ENCODE results near the gene GSS.

The GSS gene

GRCh38 chr20:34992751-34993417 lies 37.3 kb upstream of the GSS start:
- WGBS, 2 experiments (ENCODE audit: insufficient coverage in 2 of 2), result 96 to 98% methylated on average over 16 to 17 of the region's 20 CpGs
- no peak overlapping the region for H3K27ac ChIP-seq (ENCODE audit: low read depth, low read length, severe bottlenecking)
- peaks cover 47% of the 10 kb centered on the region for H3K36me3 ChIP-seq (ENCODE audit: control insufficient read depth, insufficient read depth, low read length)
- no peaks in the 10 kb centered on the region for H3K4me1 ChIP-seq (ENCODE audit: control insufficient read depth, insufficient read depth, low read length, poor library complexity, severe bottlenecking)
- no peaks in the 10 kb centered on the region for H3K9me3 ChIP-seq (ENCODE audit: control insufficient read depth, low read length)
- H3K4me3 ChIP-seq (ENCODE audit: extremely low read depth, insufficient read depth, low read length, poor library complexity, severe bottlenecking), result no peak overlapping the region

GRCh38 chr20:34990661-34991214 lies 35.1 kb upstream of the GSS start:
- Histone ChIP-seq H3K36me3 (ENCODE audit: control insufficient read depth, insufficient read depth, low read length) (peaks cover 32% of the 10 kb centered on the region), H3K4me1 (ENCODE audit: control insufficient read depth, insufficient read depth, low read length, poor library complexity, severe bottlenecking) (no peaks in the 10 kb centered on the region), H3K9me3 (ENCODE audit: control insufficient read depth, low read length) (no peaks in the 10 kb centered on the region), H3K27ac (ENCODE audit: low read depth, low read length, severe bottlenecking) (no peak overlapping the region), H3K4me3 (ENCODE audit: extremely low read depth, insufficient read depth, low read length, poor library complexity, severe bottlenecking) (no peak overlapping the region)
- WGBS, 2 experiments (ENCODE audit: insufficient coverage in 2 of 2), result 92% methylated on average over 17 to 18 of the region's 18 CpGs

GRCh38 chr20:34990231-34990630 lies 34.6 kb upstream of the GSS start:
- Histone ChIP-seq H3K9me3 (ENCODE audit: control insufficient read depth, low read length) (no peaks in the 10 kb centered on the region), H3K4me1 (ENCODE audit: control insufficient read depth, insufficient read depth, low read length, poor library complexity, severe bottlenecking) (no peaks in the 10 kb centered on the region), H3K4me3 (ENCODE audit: extremely low read depth, insufficient read depth, low read length, poor library complexity, severe bottlenecking) (no peak overlapping the region), H3K27ac (ENCODE audit: low read depth, low read length, severe bottlenecking) (no peak overlapping the region), H3K36me3 (ENCODE audit: control insufficient read depth, insufficient read depth, low read length) (peaks cover 27% of the 10 kb centered on the region)
- 87% methylated on average over 7 to 8 of the region's 11 CpGs for WGBS, 2 experiments (ENCODE audit: insufficient coverage in 2 of 2)

GRCh38 chr20:34989670-34990069 lies 34.1 kb upstream of the GSS start:
- WGBS, 2 experiments (ENCODE audit: insufficient coverage in 2 of 2), result 94 to 95% methylated on average over 14 of the region's 14 CpGs
- Histone ChIP-seq H3K36me3 (ENCODE audit: control insufficient read depth, insufficient read depth, low read length) (peaks cover 23% of the 10 kb centered on the region), H3K27ac (ENCODE audit: low read depth, low read length, severe bottlenecking) (no peak overlapping the region), H3K4me1 (ENCODE audit: control insufficient read depth, insufficient read depth, low read length, poor library complexity, severe bottlenecking) (peaks cover 3% of the 10 kb centered on the region), H3K4me3 (ENCODE audit: extremely low read depth, insufficient read depth, low read length, poor library complexity, severe bottlenecking) (no peak overlapping the region), H3K9me3 (ENCODE audit: control insufficient read depth, low read length) (no peaks in the 10 kb centered on the region)

DNA sequence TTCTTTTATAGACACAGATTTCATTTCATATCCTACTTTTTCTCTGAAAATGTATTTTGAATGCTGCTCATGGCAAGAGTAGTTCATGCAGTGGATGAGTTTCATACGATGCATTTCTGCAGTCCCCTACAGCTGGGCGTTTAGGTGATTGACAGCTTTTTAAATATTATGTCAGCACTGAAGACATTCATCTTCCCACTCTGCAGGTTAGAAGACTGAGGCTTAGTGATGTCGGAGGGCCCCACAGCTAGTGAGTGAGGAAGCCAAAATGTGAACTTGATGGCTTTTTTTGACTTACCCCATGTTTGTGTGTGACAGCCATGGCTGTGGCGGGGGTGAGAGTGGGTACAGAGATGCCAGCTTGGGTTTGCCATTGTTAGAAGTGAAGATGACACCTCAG lies 33.5 kb upstream of the GSS start:
- WGBS, 2 experiments (ENCODE audit: insufficient coverage in 2 of 2), result 94 to 100% methylated on average over 2 to 3 of the region's 4 CpGs

DNA sequence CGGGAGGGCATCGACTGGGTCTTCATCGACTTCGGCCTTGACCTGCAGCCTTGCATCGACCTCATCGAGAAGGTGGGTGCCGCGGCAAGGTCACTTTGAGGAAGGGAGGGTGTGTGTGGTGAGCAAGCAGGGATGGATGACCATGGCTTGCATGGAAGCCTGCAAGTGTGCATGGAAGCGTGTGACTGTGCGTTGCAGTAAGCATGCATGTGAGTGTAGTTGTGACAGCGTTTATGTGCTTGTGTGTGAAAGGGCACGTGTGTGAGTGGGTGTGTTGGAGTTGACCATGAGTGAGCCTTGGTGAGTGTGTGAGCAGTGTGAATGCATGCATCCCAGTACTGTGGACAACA lies 32.6 kb upstream of the GSS start:
- Histone ChIP-seq H3K27ac (ENCODE audit: low read depth, low read length, severe bottlenecking) (no peak overlapping the region), H3K9me3 (ENCODE audit: control insufficient read depth, low read length) (no peaks in the 10 kb centered on the region), H3K36me3 (ENCODE audit: control insufficient read depth, insufficient read depth, low read length) (peaks cover 11% of the 10 kb centered on the region), H3K4me3 (ENCODE audit: extremely low read depth, insufficient read depth, low read length, poor library complexity, severe bottlenecking) (no peak overlapping the region), H3K4me1 (ENCODE audit: control insufficient read depth, insufficient read depth, low read length, poor library complexity, severe bottlenecking) (peaks cover 7% of the 10 kb centered on the region)
- WGBS, 2 experiments (ENCODE audit: insufficient coverage in 2 of 2), result 93 to 96% methylated on average over 12 of the region's 12 CpGs

More for the DNA sequence above, 33.5 kb upstream of the GSS start:
- Histone ChIP-seq H3K9me3 (ENCODE audit: control insufficient read depth, low read length) (no peaks in the 10 kb centered on the region), H3K4me1 (ENCODE audit: control insufficient read depth, insufficient read depth, low read length, poor library complexity, severe bottlenecking) (peaks cover 7% of the 10 kb centered on the region), H3K27ac (ENCODE audit: low read depth, low read length, severe bottlenecking) (no peak overlapping the region), H3K4me3 (ENCODE audit: extremely low read depth, insufficient read depth, low read length, poor library complexity, severe bottlenecking) (no peak overlapping the region), H3K36me3 (ENCODE audit: control insufficient read depth, insufficient read depth, low read length) (peaks cover 19% of the 10 kb centered on the region)

DNA sequence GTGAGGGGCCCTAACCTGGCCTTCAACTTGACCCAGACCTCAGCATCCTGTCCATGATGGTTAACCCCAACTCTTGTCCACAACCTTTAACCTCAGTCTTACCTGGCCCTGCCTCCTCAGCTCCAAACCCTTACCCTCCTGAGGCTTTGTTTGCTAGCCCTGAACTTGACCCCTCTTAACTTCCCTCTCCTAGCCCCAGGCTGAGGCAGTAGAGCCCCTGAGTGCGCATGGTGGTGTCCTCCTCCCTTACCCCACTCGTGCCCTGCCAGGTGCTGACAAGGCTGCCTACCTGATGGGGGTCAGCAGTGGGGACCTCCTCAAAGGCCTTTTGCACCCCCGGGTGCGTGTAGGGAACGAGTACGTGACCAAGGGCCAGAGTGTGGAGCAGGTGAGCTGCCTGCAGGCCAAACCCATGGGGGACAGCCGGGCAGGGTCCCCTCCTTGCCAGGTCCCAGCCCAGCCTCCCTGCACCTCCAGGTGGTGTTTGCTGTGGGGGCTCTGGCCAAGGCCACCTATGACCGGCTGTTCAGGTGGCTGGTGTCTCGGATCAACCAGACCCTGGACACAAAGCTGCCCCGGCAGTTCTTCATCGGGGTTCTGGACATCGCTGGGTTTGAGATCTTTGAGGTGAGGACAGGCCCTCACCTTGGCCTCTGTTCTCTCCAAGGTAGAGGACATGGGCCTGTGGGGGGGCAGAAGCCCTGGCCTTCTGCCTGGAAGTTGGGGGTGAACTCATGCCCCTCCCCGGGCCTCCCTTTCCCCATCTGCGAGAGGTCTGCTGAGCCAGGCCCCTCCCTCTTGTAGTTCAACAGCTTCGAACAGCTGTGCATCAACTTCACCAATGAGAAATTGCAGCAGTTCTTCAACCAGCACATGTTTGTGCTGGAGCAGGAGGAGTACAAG lies 31.9 kb upstream of the GSS start:
- Histone ChIP-seq H3K36me3 (ENCODE audit: control insufficient read depth, insufficient read depth, low read length) (peaks cover 6% of the 10 kb centered on the region), H3K27ac (ENCODE audit: low read depth, low read length, severe bottlenecking) (no peak overlapping the region), H3K9me3 (ENCODE audit: control insufficient read depth, low read length) (no peaks in the 10 kb centered on the region), H3K4me1 (ENCODE audit: control insufficient read depth, insufficient read depth, low read length, poor library complexity, severe bottlenecking) (peaks cover 7% of the 10 kb centered on the region), H3K4me3 (ENCODE audit: extremely low read depth, insufficient read depth, low read length, poor library complexity, severe bottlenecking) (no peak overlapping the region)
- WGBS, 2 experiments (ENCODE audit: insufficient coverage in 2 of 2), result 90 to 91% methylated on average over 12 to 15 of the region's 15 CpGs

GRCh38 chr20:34986311-34987287 lies 31.0 kb upstream of the GSS start:
- H3K27ac ChIP-seq (ENCODE audit: low read depth, low read length, severe bottlenecking), result no peak overlapping the region
- H3K4me1 ChIP-seq (ENCODE audit: control insufficient read depth, insufficient read depth, low read length, poor library complexity, severe bottlenecking), result peaks cover 7% of the 10 kb centered on the region
- H3K9me3 ChIP-seq (ENCODE audit: control insufficient read depth, low read length), result no peaks in the 10 kb centered on the region
- no peak overlapping the region for H3K4me3 ChIP-seq (ENCODE audit: extremely low read depth, insufficient read depth, low read length, poor library complexity, severe bottlenecking)
- H3K36me3 ChIP-seq (ENCODE audit: control insufficient read depth, insufficient read depth, low read length), result peaks cover 3% of the 10 kb centered on the region
- 90% methylated on average over 21 to 24 of the region's 24 CpGs for WGBS, 2 experiments (ENCODE audit: insufficient coverage in 2 of 2)

GRCh38 chr20:34985461-34986310 lies 30.1 kb upstream of the GSS start:
- H3K36me3 ChIP-seq (ENCODE audit: control insufficient read depth, insufficient read depth, low read length), result peaks cover 1% of the 10 kb centered on the region
- peaks cover 7% of the 10 kb centered on the region for H3K4me1 ChIP-seq (ENCODE audit: control insufficient read depth, insufficient read depth, low read length, poor library complexity, severe bottlenecking)
- H3K4me3 ChIP-seq (ENCODE audit: extremely low read depth, insufficient read depth, low read length, poor library complexity, severe bottlenecking), result no peak overlapping the region
- WGBS, 2 experiments (ENCODE audit: insufficient coverage in 2 of 2), result 82 to 88% methylated on average over 10 to 16 of the region's 25 CpGs
- no peaks in the 10 kb centered on the region for H3K9me3 ChIP-seq (ENCODE audit: control insufficient read depth, low read length)
- H3K27ac ChIP-seq (ENCODE audit: low read depth, low read length, severe bottlenecking), result no peak overlapping the region
